ENCODE measurements around the gene TBC1D3B.

Gene TBC1D3B

GRCh38 chr17:36117505-36118382 lies 58.7 kb downstream of the TBC1D3B start:
- TF ChIP-seq EZH2phosphoT487 (IDR thresholded peaks at IDR 0.05; ENCODE audit: low read length) (no peak), CTCF (IDR thresholded peaks at IDR 0.05; ENCODE audit: low read length) (no peak), EZH2 (optimal IDR thresholded peaks at IDR 0.05; ENCODE audit: low read depth, low read length) (no peak)
- no peaks in the 10 kb centered on the region for H4K20me1 ChIP-seq (ENCODE audit: insufficient read depth, low read length)
- peak overlapping the region; percentile 69 for H3K27ac ChIP-seq (ENCODE audit: low read length)
- H3F3A ChIP-seq (ENCODE audit: insufficient read depth, low read length), result peaks cover 8% of the 10 kb centered on the region
- H3K4me1 ChIP-seq (ENCODE audit: low read length), result peaks cover 22% of the 10 kb centered on the region
- no peaks in the 10 kb centered on the region for H3K9me2 ChIP-seq (replicated peaks; ENCODE audit: insufficient read depth, low read length)
- no peaks in the 10 kb centered on the region for H3K9me3 ChIP-seq (replicated peaks; ENCODE audit: insufficient read depth, low read length)
- H3K9ac ChIP-seq (ENCODE audit: low read length), result peak overlapping the region; percentile 38; the same call in 1 of the 2 replicates
- H3K4me2 ChIP-seq (ENCODE audit: low read depth, low read length), result peak overlapping the region; percentile 47
- no peaks in the 10 kb centered on the region for H3K27me3 ChIP-seq (replicated peaks; ENCODE audit: insufficient read depth, low read length)
- H2AFZ ChIP-seq (ENCODE audit: low read length), result peak overlapping the region; percentile 7; the same call in 1 of the 2 replicates
- H3K4me3 ChIP-seq (ENCODE audit: low read length), result no peak overlapping the region
- no peaks in the 10 kb centered on the region for H3K79me2 ChIP-seq (ENCODE audit: low read length)
- H3K36me3 ChIP-seq (replicated peaks; ENCODE audit: insufficient read depth, low read length), result no peaks in the 10 kb centered on the region
- DNase-seq, result no peak
